Measurements from ENCODE around the gene NUPR2.
"Not testable (repeated sequence)": the region's sequence is repeated elsewhere in the genome, so short reads cannot be mapped to it uniquely, and the experiment has no call there.

Gene NUPR2

GRCh38 chr7:56086761-56087160, 29.5 kb downstream of the NUPR2 start:
- no peak for DNase-seq (ENCODE audit: low read depth)

GRCh38 chr7:56083150-56083785, 32.9 kb downstream of the NUPR2 start:
- no peak for DNase-seq (ENCODE audit: low read depth)

DNA sequence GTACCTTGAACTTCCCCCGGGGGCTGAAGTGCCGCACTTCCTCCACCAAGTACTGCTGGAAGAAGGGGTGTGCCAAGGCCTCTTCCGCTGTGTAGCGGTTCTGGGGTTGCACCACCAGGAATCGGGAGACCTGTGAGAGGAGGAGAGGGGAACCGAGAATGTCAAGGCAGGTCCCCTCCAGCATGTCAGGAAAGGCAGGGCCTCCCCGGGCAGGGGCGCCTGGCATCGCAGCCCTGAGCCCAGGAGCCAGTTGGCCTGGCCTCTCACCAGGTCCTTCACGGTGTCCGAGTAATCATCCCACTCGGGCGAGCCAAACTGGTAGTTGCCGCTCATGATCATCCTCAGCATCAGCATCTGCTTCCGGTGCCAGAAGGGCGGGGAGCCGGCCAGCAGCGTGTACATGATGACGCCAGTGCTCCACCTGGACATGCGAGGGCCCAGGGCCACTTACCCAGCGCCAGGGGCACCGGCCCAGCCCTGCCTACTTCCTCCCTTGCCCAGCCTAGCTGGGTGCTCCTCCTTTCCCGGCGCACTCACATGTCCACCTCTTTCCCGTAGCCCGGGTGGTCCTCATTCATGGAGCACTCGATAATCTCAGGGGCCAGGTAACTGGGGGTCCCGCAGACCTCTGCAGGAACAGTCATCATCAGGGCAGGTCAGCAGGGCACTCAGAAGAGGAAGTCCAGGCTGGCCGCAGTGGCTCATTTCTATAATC, 34.4 kb downstream of the NUPR2 start:
- DNase-seq (ENCODE audit: low read depth): no peak

- not testable (repeated sequence) for DNase-seq (ENCODE audit: low read depth)
Measured at GRCh38 chr7:56080726-56081435, 35.3 kb downstream of the NUPR2 start.

DNA sequence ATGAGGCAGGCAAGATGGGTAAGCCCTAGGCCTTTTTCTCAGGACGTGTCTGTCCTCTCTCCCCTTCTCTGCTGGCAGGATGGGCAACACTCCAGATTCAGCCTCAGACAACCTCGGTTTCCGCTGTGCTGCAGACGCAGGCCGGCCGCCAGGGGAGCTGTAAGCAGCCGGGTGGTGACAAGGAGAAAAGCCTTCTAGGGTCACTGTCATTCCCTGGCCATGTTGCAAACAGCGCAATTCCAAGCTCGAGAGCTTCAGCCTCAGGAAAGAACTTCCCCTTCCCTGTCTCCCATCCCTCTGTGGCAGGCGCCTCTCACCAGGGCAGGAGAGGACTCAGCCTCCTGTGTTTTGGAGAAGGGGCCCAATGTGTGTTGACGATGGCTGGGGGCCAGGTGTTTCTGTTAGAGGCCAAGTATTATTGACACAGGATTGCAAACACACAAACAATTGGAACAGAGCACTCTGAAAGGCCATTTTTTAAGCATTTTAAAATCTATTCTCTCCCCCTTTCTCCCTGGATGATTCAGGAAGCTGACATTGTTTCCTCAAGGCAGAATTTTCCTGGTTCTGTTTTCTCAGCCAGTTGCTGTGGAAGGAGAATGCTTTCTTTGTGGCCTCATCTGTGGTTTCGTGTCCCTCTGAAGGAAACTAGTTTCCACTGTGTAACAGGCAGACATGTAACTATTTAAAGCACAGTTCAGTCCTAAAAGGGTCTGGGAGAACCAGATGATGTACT, 36.6 kb downstream of the NUPR2 start:
- no peak for DNase-seq (ENCODE audit: low read depth)

- DNase-seq (ENCODE audit: low read depth): no peak
Measured at GRCh38 chr7:56078196-56078595, 38.0 kb downstream of the NUPR2 start.

- no peak for DNase-seq (ENCODE audit: low read depth)
Measured at GRCh38 chr7:56077681-56078080, 38.5 kb downstream of the NUPR2 start.

DNA sequence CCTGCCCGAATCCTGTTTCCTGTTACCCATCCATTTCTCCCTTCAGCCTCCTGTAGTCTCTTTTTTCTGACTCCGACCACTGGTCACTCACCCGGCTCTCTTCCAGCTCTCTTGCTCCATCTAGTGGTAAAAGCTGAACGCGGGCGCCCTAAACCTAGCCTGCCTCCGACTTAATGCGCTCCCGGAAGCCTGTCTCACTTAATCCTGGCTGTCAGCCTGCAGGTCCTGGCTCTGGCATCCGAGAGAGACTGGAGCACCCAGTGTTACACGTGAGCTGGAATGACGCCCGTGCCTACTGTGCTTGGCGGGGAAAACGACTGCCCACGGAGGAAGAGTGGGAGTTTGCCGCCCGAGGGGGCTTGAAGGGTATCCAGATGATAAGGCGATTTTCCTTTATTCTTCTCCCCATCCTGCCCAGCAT, 41.8 kb downstream of the NUPR2 start:
- DNase-seq (ENCODE audit: low read depth): no peak

GRCh38 chr7:56066376-56066775, 49.8 kb downstream of the NUPR2 start:
- DNase-seq (ENCODE audit: low read depth): not testable (repeated sequence)
